HL-60 (cell line): Measurements from ENCODE around the gene TELO2.

Source experiments
- CTCF ChIP-seq: IDR thresholded peaks from one replicate; pipeline ENCODE4 v1.5.1; 2011; ENCODE audit warnings: low read length, control low read depth, inconsistent platforms; ENCODE audit not compliant: insufficient read depth
- GABPA ChIP-seq: IDR thresholded peaks from 2 replicates; pipeline ENCODE4 v1.6.1; 2012; ENCODE audit warnings: low read depth
- REST ChIP-seq: IDR thresholded peaks from 2 replicates; pipeline ENCODE4 v1.6.1; 2012; ENCODE audit warnings: low read depth; ENCODE audit not compliant: insufficient replicate concordance
- SPI1 ChIP-seq: IDR thresholded peaks from 2 replicates; pipeline ENCODE4 v1.6.1; 2012; ENCODE audit warnings: low read depth, mild to moderate bottlenecking, borderline replicate concordance

DNA sequence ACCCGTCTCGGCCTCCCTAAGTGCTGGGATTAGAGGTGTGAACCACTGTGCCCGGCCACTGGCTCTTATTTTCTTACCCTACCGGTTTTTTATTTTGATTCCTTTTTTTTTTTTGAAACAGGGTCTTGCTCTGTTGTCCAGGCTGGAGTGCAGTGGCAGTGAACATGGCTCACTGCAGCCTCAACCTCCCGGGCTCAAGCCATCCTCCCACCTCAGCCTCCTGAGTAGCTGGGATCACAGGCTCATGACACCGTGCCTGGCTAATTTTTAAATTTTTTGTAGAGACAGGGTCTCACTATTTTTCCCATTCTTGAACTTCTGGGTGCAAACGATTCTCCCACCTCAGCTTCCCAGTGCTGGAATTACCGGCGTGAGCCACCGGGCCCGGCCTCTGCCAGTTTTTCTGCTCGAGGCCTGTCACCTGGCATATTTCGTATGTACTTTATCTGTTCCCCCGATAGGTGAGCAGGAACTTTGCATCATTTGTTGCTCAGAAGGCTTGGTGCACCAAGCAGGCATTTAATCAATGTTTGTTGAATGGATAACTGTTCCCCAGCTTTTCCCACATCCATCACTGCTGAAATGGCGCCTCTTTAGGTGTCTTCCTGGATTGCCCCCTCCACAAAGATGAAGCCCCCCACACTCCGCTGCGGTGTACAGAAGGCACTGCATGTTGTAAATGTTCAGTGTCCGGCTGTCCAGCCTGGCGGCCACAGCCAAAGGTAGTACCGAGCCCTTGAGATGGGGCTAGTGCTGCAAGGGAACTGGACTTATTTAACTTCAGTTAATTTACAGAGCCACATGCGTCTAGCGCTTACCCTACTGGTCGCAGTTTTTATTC lies 858 bp upstream of the TELO2 start:
- TF ChIP-seq REST (no peak), CTCF (no peak), GABPA (no peak), SPI1 (no peak)
